Activated B cell treated with CpG ODN at 0.5 μM for 24 hours (primary cell): ENCODE measurements around the gene FNDC3A. TPM values are rescaled to one million over a fixed set of nuclear protein-coding genes. Genes with fewer than 3 reads are reported as not detected.

Experiments
- ATAC-seq: fragments of 200-7000 bp; cut with Tn5 transposase; one replicate; pipeline ENCODE4 v1.10.0; 2021; ENCODE audit warnings: low read depth, mild to moderate bottlenecking, moderate library complexity
- CTCF ChIA-PET: fragments of 350-600 bp; sonication (Branson Sonifier 250); formaldehyde crosslinking; loops from one replicate; lab custom pipeline; 2021; ENCODE audit warnings: antibody characterized with exemption; lab: Charles Lee
- POLR2A ChIA-PET: fragments of 350-600 bp; sonication (Branson Sonifier 250); formaldehyde crosslinking; loops from one replicate; lab custom pipeline; 2021; ENCODE audit warnings: antibody characterized with exemption; lab: Charles Lee
- DNase-seq: peaks from one replicate; pipeline ENCODE4 v3.0.0; 2022
- H3K27ac Mint-ChIP-seq: one replicate; pipeline ENCODE4 v1.8.0; 2020; ENCODE audit warnings: mixed read lengths
- H3K27me3 Mint-ChIP-seq: one replicate; pipeline ENCODE4 v1.8.0; 2021; ENCODE audit warnings: mixed read lengths
- H3K36me3 Mint-ChIP-seq: one replicate; pipeline ENCODE4 v1.8.0; 2021; ENCODE audit warnings: low read depth, mixed read lengths
- H3K4me1 Mint-ChIP-seq: one replicate; pipeline ENCODE4 v1.8.0; 2021; ENCODE audit warnings: mixed read lengths
- H3K4me3 Mint-ChIP-seq: one replicate; pipeline ENCODE4 v1.8.0; 2020; ENCODE audit warnings: mild to moderate bottlenecking, mixed read lengths
- H3K9me3 Mint-ChIP-seq: one replicate; pipeline ENCODE4 v1.8.0; 2020; ENCODE audit warnings: mixed read lengths
- CTCF ChIP-seq: fragments of 200-600 bp; IDR thresholded peaks from one replicate; pipeline ENCODE4 v1.8.0; 2022; ENCODE audit warnings: antibody characterized with exemption, mild to moderate bottlenecking
- intact Hi-C: fragments of 100-400 bp; cut with micrococcal nuclease; formaldehyde crosslinking; loops from one replicate; pipeline ENCODE4 v1.15.1; 2024
- total RNA-seq: library from RNA; stranded (reverse); gene quantifications from 2 replicates; pipeline ENCODE4 v1.2.3, GENCODE V29; 2022

FNDC3A gene
- total RNA-seq, 1 donor from 2014 or later = 34.1 TPM

GRCh38 chr13:49213997-49214916 lies 238.5 kb downstream of the FNDC3A start:
- DNase-seq = no peak
- no peak for TF ChIP-seq CTCF
- Mint-ChIP-seq H3K4me3 (no peak overlapping the region), H3K36me3 (peaks cover 10% of the 10 kb centered on the region), H3K27ac (peak overlapping the region; percentile 59), H3K4me1 (peaks cover 36% of the 10 kb centered on the region), H3K9me3 (peaks cover 7% of the 10 kb centered on the region), H3K27me3 (peaks cover 25% of the 10 kb centered on the region)
- intact Hi-C loops = loop anchor here (2.0 kb wide), 1 partner anchor 67 kb away; no protein-coding TSS in a partner anchor
- CTCF ChIA-PET = interaction anchor here (0.6 to 1.2 kb wide), 2 partner anchors 34 to 66 kb away, joined by 3 to 8 read pairs; partner anchors contain the start of gene CDADC1
- ATAC-seq = no peak
- POLR2A ChIA-PET = no interaction called here

- CTCF ChIA-PET = interaction anchor here (0.6 to 1.2 kb wide), 2 partner anchors 33 to 66 kb away, joined by 3 to 8 read pairs; partner anchors contain the start of gene CDADC1
- DNase-seq (no peak), ATAC-seq (peak; percentile 71)
- H3K36me3 Mint-ChIP-seq = peaks cover 6% of the 10 kb centered on the region
- H3K9me3 Mint-ChIP-seq = peaks cover 7% of the 10 kb centered on the region
- peak overlapping the region; percentile 59 for H3K27ac Mint-ChIP-seq
- intact Hi-C loops = loop anchor here (2.0 kb wide), 1 partner anchor 66 kb away; no protein-coding TSS in a partner anchor
- TF ChIP-seq CTCF = no peak
- H3K4me1 Mint-ChIP-seq = peaks cover 41% of the 10 kb centered on the region
- H3K4me3 Mint-ChIP-seq = no peak overlapping the region
- peaks cover 28% of the 10 kb centered on the region for H3K27me3 Mint-ChIP-seq
- POLR2A ChIA-PET = no interaction called here
Measured at GRCh38 chr13:49214917-49215376, 239.2 kb downstream of the FNDC3A start.

- Mint-ChIP-seq H3K9me3 (peaks cover 7% of the 10 kb centered on the region), H3K4me1 (peaks cover 45% of the 10 kb centered on the region), H3K27me3 (peaks cover 31% of the 10 kb centered on the region), H3K4me3 (peak overlapping the region; percentile 25), H3K36me3 (no peaks in the 10 kb centered on the region), H3K27ac (no peak overlapping the region)
- POLR2A ChIA-PET = no interaction called here
- CTCF ChIA-PET = interaction anchor here (1.3 kb wide), 1 partner anchor 64 kb away, joined by 4 read pairs; no protein-coding TSS in a partner anchor
- intact Hi-C loops = no loop called here
- ATAC-seq = no peak
- DNase-seq = no peak
- no peak for TF ChIP-seq CTCF
Measured at GRCh38 chr13:49216334-49216733, 240.6 kb downstream of the FNDC3A start.

- H3K9me3 Mint-ChIP-seq = peaks cover 7% of the 10 kb centered on the region
- DNase-seq (no peak), ATAC-seq (no peak)
- intact Hi-C loops = no loop called here
- no peak overlapping the region for H3K4me3 Mint-ChIP-seq
- no peak overlapping the region for H3K27ac Mint-ChIP-seq
- H3K4me1 Mint-ChIP-seq = peaks cover 42% of the 10 kb centered on the region
- no peak for TF ChIP-seq CTCF
- ChIA-PET CTCF (no interaction called here), POLR2A (no interaction called here)
- peaks cover 46% of the 10 kb centered on the region for H3K27me3 Mint-ChIP-seq
- no peaks in the 10 kb centered on the region for H3K36me3 Mint-ChIP-seq
Measured at GRCh38 chr13:49217962-49218492, 242.3 kb downstream of the FNDC3A start.
